GM23338 (cell line): ENCODE results near the gene RAB43. TPM values are rescaled to one million over a fixed set of nuclear protein-coding genes. Genes with fewer than 3 reads are reported as not detected.

Source experiments
- polyA plus RNA-seq: library from polyadenylated mRNA; unstranded; fragments of >200 nt; fragmentation: Nextera tagmentation; extraction: Ambion mirVana; gene quantifications from 2 replicates; pipeline ENCODE4 v1.2.1, GENCODE V29; 2016
- total RNA-seq: library from RNA; depleted of rRNA; stranded (reverse); fragments of >200 nt; shearing (Covaris generic); gene quantifications from 2 replicates; pipeline ENCODE4 v1.2.3, GENCODE V29; 2014; rRNA removed

Gene RAB43
- total and polyA plus RNA-seq, 2 experiments from 2014 or later: 5.7 to 37.0 TPM

Other genes starting within 250 kb of the RAB43 start
- gene ACAD9, start 242.2 kb downstream of the RAB43 start, total RNA-seq: 27.5 and 36.4 TPM in 2 replicates
- 21.2 and 23.7 TPM in 2 replicates for gene ACAD9, start 242.2 kb downstream of the RAB43 start, polyA plus RNA-seq
- gene CFAP92, start 127.7 kb downstream of the RAB43 start, total RNA-seq: 1.6 and 2.1 TPM in 2 replicates
- gene CFAP92, start 127.7 kb downstream of the RAB43 start, polyA plus RNA-seq: 1.7 and 2.3 TPM in 2 replicates
- 0.27 TPM in 1 of 2 replicates, not detected in the other for gene EFCC1, start 120.5 kb downstream of the RAB43 start, total RNA-seq
- 0.10 TPM in 1 of 2 replicates, not detected in the other for gene EFCC1, start 120.5 kb downstream of the RAB43 start, polyA plus RNA-seq
- gene GP9, start 61.0 kb downstream of the RAB43 start, total RNA-seq: not detected in 2 replicates
- not detected in 2 replicates for gene GP9, start 61.0 kb downstream of the RAB43 start, polyA plus RNA-seq
- 10.0 and 11.3 TPM in 2 replicates for gene ISY1, start 39.3 kb upstream of the RAB43 start, total RNA-seq
- 20.2 and 23.6 TPM in 2 replicates for gene ISY1, start 39.3 kb upstream of the RAB43 start, polyA plus RNA-seq
- gene CNBP, start 62.1 kb upstream of the RAB43 start, total RNA-seq: 341 and 348 TPM in 2 replicates
- 375 and 444 TPM in 2 replicates for gene CNBP, start 62.1 kb upstream of the RAB43 start, polyA plus RNA-seq
- 91.7 and 106 TPM in 2 replicates for gene COPG1, start 127.8 kb upstream of the RAB43 start, total RNA-seq
- 50.0 and 51.5 TPM in 2 replicates for gene COPG1, start 127.8 kb upstream of the RAB43 start, polyA plus RNA-seq
- 44.5 and 45.6 TPM in 2 replicates for gene HMCES, start 157.1 kb upstream of the RAB43 start, total RNA-seq
- 35.3 and 36.5 TPM in 2 replicates for gene HMCES, start 157.1 kb upstream of the RAB43 start, polyA plus RNA-seq